Loucy (cell line): Measurements from ENCODE around the gene BCAS4.

Experiments used
- EZH2phosphoT487 ChIP-seq: fragments of 200-600 bp; IDR thresholded peaks from 2 replicates; pipeline ENCODE4 v1.6.1; 2018; ENCODE audit warnings: antibody characterized with exemption, mild to moderate bottlenecking, moderate library complexity, borderline replicate concordance
- TF ChIP-seq, protein P1 (sequence below): fragments of 200-600 bp; sonication (generic); conservative IDR thresholded peaks from 2 replicates; pipeline ENCODE4 v1.5.1; 2014; ENCODE audit warnings: mild to moderate bottlenecking, antibody characterized with exemption, low read length

DNA sequence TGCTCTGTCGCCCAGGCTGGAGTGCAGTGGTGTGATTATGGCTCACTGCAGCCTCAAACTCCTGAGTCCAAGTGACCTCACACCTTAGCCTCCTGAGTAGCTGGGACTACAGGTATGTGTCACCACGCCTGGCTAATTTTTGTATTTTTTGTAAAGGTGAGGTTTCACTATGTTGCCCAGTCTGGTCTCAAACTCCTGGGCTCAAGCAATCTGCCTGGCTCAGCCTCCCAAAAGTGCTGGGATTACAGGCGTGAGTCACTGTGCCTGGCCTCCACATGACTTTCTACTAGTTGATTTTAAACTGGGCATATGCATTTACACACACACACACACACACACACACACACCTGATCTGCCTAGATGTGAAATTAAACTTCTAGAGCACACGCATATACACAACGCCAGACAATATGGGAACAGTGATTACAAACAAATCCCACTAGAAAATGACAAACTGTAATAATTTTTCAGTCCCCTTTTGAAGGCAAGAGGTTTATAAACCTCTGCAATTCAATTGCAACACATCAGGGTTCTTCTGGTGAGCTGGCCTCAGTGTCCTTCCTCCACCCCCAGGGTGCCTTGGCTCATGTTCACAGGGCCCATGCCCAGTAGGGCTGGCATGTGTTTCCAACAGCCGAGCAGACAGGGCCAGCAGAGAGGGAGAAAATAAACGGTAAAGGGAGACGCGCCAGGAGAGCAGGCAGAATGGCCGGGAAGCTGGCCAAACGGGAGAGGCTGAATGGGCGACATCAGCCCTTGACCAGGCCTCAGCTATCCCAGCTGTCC, 32.2 kb upstream of the BCAS4 start:
- TF ChIP-seq, protein P1, sequence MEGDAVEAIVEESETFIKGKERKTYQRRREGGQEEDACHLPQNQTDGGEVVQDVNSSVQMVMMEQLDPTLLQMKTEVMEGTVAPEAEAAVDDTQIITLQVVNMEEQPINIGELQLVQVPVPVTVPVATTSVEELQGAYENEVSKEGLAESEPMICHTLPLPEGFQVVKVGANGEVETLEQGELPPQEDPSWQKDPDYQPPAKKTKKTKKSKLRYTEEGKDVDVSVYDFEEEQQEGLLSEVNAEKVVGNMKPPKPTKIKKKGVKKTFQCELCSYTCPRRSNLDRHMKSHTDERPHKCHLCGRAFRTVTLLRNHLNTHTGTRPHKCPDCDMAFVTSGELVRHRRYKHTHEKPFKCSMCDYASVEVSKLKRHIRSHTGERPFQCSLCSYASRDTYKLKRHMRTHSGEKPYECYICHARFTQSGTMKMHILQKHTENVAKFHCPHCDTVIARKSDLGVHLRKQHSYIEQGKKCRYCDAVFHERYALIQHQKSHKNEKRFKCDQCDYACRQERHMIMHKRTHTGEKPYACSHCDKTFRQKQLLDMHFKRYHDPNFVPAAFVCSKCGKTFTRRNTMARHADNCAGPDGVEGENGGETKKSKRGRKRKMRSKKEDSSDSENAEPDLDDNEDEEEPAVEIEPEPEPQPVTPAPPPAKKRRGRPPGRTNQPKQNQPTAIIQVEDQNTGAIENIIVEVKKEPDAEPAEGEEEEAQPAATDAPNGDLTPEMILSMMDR: no peak
- TF ChIP-seq EZH2phosphoT487: no peak
